Central memory CD8-positive, alpha-beta T cell (primary cell): ENCODE results near the gene PADI1.

Experiments used
- ATAC-seq: fragments of 150-1000 bp; cut with Tn5 transposase; replicated peaks from 2 replicates; pipeline ENCODE4 v1.10.0; 2022; ENCODE audit warnings: mild to moderate bottlenecking, moderate FRiP score, moderate number of reproducible peaks; ENCODE audit not compliant: poor library complexity, severe bottlenecking; ENCODE audit errors: extremely low read depth
- DNase-seq, 2 donors: peaks; one replicate each; pipeline ENCODE4 v3.0.0; 2021; ENCODE audit warnings: low spot score in 2 of 2
- H3K27ac Mint-ChIP-seq: one replicate; pipeline ENCODE4 v1.8.0; 2022; ENCODE audit warnings: low read depth, mild to moderate bottlenecking, moderate library complexity, mixed read lengths
- H3K27me3 Mint-ChIP-seq: one replicate; pipeline ENCODE4 v1.8.0; 2022; ENCODE audit warnings: mixed read lengths
- H3K36me3 Mint-ChIP-seq: one replicate; pipeline ENCODE4 v1.8.0; 2022; ENCODE audit warnings: mild to moderate bottlenecking, moderate library complexity, mixed read lengths; ENCODE audit not compliant: insufficient read depth
- H3K4me1 Mint-ChIP-seq: one replicate; pipeline ENCODE4 v1.8.0; 2022; ENCODE audit warnings: mixed read lengths
- H3K4me3 Mint-ChIP-seq: one replicate; pipeline ENCODE4 v1.8.0; 2022; ENCODE audit warnings: mild to moderate bottlenecking, moderate library complexity, mixed read lengths
- H3K9me3 Mint-ChIP-seq: one replicate; pipeline ENCODE4 v1.8.0; 2022; ENCODE audit warnings: mixed read lengths

PADI1 gene

DNA sequence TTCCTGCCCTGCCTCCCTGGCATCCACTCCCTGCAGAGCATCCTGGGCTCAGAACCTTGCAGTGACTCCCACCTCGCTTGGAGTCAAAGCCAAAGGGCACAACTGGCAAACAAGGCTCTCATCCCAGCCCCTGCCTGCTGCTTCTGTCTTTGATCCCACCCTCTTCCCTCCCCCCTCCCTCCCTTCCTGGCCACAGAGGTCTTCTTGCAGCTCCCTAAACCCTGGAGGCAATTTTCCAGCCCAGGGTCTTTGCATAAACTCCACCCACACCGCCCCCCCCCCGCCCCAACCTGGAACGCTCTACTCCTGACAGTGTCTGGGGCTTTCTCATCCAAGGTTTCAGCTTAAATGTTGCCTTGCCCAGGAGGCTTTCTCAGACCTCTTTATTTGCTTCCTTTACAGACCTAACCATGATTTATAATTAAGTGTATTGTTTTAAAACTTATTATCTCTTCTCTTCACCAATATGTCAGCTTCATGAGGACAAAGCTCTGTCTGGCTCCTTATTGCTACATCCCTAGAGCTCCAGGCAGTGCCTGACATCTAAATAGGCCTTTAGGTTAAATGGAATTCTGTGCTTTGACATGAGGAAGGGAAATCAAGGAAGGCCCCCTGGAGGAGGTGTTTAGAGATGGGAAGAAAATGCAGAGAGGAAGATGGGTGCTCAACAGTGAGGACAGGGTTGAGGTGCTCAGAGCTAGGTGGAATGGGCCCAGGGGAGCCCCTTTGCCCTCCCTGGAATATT lies 37.7 kb upstream of the PADI1 start:
- ATAC-seq = no peak
- no peak for DNase-seq
- H3K4me3 Mint-ChIP-seq = no peak overlapping the region
- H3K9me3 Mint-ChIP-seq = no peaks in the 10 kb centered on the region
- no peaks in the 10 kb centered on the region for H3K4me1 Mint-ChIP-seq
- no peaks in the 10 kb centered on the region for H3K36me3 Mint-ChIP-seq
- peaks cover 39% of the 10 kb centered on the region for H3K27me3 Mint-ChIP-seq
- H3K27ac Mint-ChIP-seq = no peak overlapping the region

DNA sequence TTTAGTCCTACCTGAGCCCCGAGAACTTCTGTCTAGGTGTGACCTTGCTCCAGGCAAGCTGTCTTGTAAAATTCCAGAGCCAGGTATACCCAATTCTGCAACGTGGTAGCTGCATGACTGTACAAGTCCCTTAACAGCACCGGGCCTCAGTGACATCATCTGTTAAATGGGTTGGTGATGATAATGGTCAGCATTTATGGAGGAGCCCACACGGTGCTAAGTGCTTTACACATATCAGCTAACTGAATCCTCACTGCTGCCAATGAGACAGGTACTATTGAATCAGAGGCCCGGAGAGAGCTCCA lies 37.2 kb upstream of the PADI1 start:
- no peak for ATAC-seq
- Mint-ChIP-seq H3K27ac (no peak overlapping the region), H3K27me3 (peaks cover 43% of the 10 kb centered on the region), H3K4me3 (no peak overlapping the region), H3K9me3 (no peaks in the 10 kb centered on the region), H3K4me1 (no peaks in the 10 kb centered on the region), H3K36me3 (no peaks in the 10 kb centered on the region)
- DNase-seq = no peak

DNA sequence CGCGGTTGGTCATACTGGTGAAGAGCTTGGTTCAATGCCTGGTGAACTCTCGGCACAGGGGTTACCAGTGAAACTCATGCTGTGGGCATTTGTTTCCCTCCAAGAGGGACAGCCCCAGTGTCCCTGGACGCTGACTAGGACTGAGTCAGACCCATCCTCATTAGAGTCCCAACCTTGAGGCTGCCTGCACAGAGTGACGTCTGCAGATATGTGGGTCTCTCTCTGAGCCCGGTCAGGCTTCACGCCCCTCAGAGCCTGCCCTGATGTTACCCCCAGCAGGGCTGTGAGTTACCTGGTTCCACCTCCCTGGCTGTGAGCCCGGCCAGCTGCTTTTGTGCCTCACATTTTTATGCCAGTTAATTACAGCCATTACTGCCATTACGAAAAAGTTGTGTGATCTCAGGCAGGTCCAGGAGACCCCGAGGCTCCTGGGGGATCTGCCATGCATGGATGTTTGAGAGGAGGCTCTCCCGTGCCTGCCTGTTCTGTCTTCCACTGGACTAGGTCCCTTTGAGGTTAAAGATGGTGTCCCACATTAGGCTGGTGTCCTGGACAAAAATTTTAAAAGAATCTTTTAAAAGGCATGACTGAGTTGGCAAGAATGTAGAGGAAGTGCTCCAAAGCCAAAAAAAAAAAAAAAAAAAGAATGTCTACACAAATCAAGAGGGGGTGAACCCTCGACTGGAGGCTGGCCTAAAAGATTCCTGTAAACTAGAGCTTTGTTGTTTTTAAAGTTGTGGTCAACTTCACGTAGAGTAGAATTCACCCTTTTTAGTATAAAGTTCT lies 36.6 kb upstream of the PADI1 start:
- ATAC-seq (no peak), DNase-seq (no peak)
- Mint-ChIP-seq H3K9me3 (no peaks in the 10 kb centered on the region), H3K36me3 (no peaks in the 10 kb centered on the region), H3K4me3 (no peak overlapping the region), H3K27me3 (peaks cover 46% of the 10 kb centered on the region), H3K27ac (no peak overlapping the region), H3K4me1 (no peaks in the 10 kb centered on the region)

DNA sequence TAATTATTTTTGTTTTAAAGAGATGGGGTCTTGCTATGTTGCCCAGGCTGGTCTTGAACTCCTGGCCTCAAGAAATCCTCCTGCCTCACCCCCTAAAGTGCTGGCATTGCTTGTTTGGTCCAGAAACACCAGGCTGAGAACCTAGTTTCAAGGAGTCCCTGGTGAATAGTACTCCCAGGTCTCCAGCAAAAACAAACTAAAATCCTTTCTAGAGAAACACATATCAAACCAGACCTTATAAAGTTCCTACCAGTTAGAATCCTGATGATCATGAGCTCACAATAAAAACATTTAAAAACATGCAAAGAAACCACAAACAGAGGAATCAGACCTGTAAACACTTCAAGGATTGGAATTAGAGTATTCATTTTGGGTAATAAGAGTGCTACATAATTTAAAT lies 34.4 kb upstream of the PADI1 start:
- H3K4me3 Mint-ChIP-seq = no peak overlapping the region
- no peak for ATAC-seq
- H3K9me3 Mint-ChIP-seq = no peaks in the 10 kb centered on the region
- H3K4me1 Mint-ChIP-seq = no peaks in the 10 kb centered on the region
- no peak overlapping the region for H3K27ac Mint-ChIP-seq
- H3K36me3 Mint-ChIP-seq = no peaks in the 10 kb centered on the region
- no peak for DNase-seq
- H3K27me3 Mint-ChIP-seq = peaks cover 50% of the 10 kb centered on the region

DNA sequence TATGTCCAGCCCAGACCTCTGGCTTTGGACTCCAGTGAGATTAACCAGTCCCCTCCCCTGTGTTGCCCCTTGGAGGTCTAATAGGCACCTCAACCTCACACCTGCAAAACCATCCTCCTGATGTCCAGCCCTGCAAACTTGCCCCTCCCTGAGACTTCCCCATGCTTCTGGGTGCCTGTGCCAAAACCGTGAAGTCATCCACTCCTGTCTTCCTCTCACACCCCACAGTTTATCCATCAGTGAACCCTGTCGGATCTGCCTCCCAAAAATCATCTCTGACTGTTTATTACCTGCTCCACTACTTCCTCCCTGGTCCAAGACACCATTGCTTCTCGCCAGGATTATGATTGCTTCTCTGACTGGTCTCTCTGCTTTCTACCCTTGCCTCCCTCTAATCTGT lies 31.7 kb upstream of the PADI1 start:
- Mint-ChIP-seq H3K36me3 (no peaks in the 10 kb centered on the region), H3K27me3 (peaks cover 64% of the 10 kb centered on the region), H3K4me3 (no peak overlapping the region), H3K9me3 (no peaks in the 10 kb centered on the region), H3K27ac (no peak overlapping the region), H3K4me1 (no peaks in the 10 kb centered on the region)
- ATAC-seq (no peak), DNase-seq (no peak)

DNA sequence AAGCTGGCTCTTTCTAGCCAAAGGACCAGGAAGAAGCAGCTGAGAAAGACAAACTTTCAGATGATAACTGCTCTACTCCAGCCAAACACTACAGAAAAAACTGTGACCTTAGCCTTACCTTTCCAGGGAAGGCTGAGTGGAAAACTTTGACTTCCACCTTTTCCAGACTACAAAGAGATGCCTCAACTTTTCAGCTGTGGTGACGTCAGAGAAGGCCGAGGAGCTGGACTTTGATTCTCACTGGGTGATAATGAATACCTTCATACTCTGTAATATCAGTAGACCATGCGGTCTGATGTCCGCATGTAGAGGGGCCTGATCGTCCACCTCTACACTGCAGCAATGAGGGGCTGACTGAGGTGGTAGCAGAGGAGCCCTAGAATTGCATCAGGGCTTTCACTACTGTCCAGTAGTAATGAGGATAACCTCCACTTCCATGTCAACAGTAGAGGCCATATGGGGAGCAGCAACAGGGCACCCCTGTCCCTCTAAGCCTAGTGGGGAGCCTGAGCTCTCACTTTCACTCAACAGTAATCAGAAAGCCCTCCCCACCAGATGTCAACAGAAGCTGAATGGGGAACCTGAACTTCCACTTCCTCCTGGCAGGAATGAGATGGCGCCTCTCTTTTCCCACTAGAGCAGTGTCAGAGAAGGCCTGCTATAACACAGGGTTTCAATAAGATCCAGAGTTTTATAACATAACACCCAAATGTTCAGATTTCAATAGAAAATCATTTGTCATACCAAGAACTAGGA lies 28.4 kb upstream of the PADI1 start:
- H3K9me3 Mint-ChIP-seq = no peaks in the 10 kb centered on the region
- H3K27ac Mint-ChIP-seq = no peak overlapping the region
- peaks cover 97% of the 10 kb centered on the region for H3K27me3 Mint-ChIP-seq
- H3K36me3 Mint-ChIP-seq = no peaks in the 10 kb centered on the region
- H3K4me3 Mint-ChIP-seq = no peak overlapping the region
- DNase-seq (no peak), ATAC-seq (no peak)
- no peaks in the 10 kb centered on the region for H3K4me1 Mint-ChIP-seq

DNA sequence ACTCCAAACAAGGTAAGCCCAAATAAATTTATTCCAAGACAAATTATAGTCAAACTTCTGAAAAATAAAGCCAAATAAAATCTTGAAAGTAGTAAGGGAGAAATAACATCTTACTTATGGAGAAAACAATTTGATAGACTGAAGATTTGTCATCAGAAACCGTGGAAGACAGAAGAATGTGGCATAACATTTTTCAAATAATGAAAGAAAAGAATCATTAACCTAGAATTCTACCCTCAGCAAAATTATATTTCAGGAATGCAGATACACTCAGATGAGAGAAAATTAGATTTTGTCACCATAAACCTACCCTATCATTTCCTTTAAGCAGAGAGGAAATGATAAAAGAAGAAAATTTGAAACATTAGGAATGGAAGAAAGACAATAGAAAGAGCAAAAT lies 27.3 kb upstream of the PADI1 start:
- no peak overlapping the region for H3K4me3 Mint-ChIP-seq
- peaks cover 94% of the 10 kb centered on the region for H3K27me3 Mint-ChIP-seq
- H3K4me1 Mint-ChIP-seq = no peaks in the 10 kb centered on the region
- no peak overlapping the region for H3K27ac Mint-ChIP-seq
- no peak for DNase-seq
- no peaks in the 10 kb centered on the region for H3K9me3 Mint-ChIP-seq
- peaks cover 2% of the 10 kb centered on the region for H3K36me3 Mint-ChIP-seq
- no peak for ATAC-seq

DNA sequence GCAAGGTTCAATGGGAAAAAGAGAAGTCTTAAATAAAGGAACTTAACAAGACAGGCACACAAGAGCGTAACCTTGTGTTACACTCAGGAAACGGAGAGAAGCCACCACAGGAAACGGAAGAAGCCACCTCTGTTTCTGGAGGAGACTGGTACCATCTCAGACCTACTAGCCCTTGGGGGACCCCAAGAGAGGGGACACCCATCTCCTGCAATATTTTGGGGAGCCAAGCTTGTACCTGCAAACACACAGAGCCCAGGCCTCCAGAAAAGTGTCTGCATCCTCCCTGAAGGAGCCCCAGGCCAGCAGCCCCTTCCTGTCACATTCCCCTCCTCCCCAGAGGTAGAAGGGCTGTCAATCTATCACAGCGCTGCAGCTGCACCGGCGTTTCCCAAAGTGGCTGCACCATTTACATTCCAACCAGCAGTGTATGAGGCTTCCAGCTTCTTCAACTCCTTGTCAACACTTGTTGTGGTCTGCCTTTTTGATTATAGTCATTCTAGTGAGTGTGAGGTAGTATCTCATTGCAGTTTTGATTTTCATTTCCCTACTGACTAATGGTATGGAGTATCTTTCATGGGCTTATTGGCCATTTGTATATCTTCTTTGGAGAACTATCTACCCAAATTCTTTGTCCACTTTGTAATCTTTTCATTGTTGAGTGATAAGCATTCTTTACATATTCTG lies 23.0 kb upstream of the PADI1 start:
- no peaks in the 10 kb centered on the region for H3K4me1 Mint-ChIP-seq
- ATAC-seq (no peak), DNase-seq (no peak)
- H3K4me3 Mint-ChIP-seq = no peak overlapping the region
- H3K27me3 Mint-ChIP-seq = peaks cover 62% of the 10 kb centered on the region
- peaks cover 2% of the 10 kb centered on the region for H3K36me3 Mint-ChIP-seq
- H3K27ac Mint-ChIP-seq = no peak overlapping the region
- H3K9me3 Mint-ChIP-seq = no peaks in the 10 kb centered on the region

DNA sequence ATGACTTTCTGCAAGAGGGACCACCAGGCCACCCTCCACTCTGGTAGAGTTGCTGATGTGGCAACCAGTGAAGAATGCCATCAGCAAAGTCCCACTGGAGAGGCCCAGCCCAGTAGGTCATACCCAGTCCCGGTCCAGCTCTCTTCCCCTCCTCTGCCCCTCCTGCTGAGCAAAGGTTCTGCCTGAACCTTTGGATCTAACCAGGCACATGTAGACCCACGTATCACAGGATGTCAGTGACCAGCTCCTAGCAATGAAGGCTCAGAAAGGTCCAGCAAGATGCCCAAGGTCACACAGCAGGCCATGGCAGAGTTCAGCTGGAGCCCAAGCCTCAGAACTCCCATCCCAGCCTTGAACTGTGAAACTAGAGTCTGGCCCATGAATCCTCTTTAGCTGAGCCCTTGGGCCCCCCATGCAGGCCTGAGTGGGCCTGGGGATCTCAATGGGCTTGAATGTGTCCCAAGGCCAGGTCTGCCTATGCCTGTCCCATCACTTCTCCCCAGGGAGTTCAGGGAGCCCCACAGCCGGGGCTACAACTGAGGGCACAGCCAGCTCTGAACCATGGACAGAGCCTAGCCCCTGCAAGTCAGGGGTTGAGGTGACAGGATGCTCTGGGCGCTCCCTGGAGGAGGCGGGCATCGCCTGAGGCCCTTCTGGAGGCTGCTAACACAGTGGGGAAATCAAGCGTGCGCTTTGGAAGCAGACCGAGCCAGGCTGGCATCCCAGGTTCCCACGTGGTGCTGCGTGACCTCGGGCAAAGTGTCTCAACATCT lies 21.4 kb upstream of the PADI1 start:
- peaks cover 45% of the 10 kb centered on the region for H3K27me3 Mint-ChIP-seq
- no peak overlapping the region for H3K27ac Mint-ChIP-seq
- H3K36me3 Mint-ChIP-seq = peaks cover 2% of the 10 kb centered on the region
- H3K4me1 Mint-ChIP-seq = no peaks in the 10 kb centered on the region
- H3K9me3 Mint-ChIP-seq = peaks cover 6% of the 10 kb centered on the region
- no peak for ATAC-seq
- no peak for DNase-seq
- H3K4me3 Mint-ChIP-seq = no peak overlapping the region

DNA sequence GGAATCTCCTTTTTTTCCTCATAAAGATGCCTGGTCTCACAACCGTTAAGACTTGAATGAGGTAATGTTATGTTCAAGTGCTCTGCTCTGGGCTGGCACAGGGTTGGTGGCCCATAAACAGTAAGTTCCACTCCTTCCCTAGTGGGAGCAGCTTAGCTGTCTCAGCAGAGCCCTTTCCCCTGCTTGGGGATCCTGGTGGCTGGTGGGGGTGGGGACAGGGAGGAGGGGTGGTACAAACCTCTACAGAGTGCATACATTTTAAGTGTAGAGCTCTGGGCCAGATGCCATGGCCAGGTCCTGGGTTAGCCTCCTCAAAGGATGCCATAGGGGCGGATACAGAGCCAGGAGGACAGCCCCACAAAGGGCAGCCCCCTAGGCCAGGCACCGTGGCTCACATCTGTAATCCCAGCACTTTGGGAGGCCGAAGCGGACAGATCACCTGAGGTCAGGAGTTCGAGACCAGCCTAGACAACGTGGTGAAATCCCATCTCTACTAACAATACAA lies 20.7 kb upstream of the PADI1 start:
- Mint-ChIP-seq H3K4me3 (no peak overlapping the region), H3K27ac (no peak overlapping the region), H3K36me3 (peaks cover 2% of the 10 kb centered on the region), H3K27me3 (peaks cover 39% of the 10 kb centered on the region), H3K4me1 (no peaks in the 10 kb centered on the region), H3K9me3 (peaks cover 6% of the 10 kb centered on the region)
- DNase-seq (no peak), ATAC-seq (no peak)

DNA sequence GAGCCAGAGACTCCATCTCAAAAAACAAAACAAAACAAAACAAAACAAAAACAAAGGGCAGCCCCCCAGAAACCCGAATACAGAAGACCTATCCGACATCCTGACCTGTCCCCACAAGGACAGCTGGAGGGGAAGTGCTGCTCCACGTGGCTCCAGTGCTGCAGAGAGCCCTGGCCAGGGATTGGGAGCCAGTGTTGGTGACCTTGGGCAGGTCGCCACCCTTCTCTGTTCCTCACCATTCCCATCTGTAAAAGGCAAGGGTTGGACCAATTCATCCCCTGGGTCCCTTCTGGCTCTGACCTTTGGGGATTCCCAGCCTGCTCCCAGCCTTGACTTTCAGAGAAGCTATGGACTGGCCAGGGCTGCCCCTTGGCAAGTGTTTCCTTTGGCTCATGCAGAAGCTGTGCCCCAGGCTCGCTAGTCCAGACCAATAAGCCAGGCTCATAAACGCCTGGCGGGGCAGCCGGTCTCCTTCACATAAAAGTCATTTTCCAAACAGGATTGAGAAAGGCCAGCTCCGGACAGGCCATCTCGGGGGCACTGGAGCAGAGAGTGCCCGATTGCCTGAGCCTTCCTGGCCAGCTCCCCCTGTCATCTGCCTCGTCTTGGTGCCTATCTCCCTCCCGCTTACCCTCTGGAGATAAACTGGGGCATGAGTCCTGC lies 20.0 kb upstream of the PADI1 start:
- ATAC-seq (no peak), DNase-seq (no peak)
- no peaks in the 10 kb centered on the region for H3K4me1 Mint-ChIP-seq
- peaks cover 2% of the 10 kb centered on the region for H3K36me3 Mint-ChIP-seq
- no peak overlapping the region for H3K4me3 Mint-ChIP-seq
- peaks cover 6% of the 10 kb centered on the region for H3K9me3 Mint-ChIP-seq
- no peak overlapping the region for H3K27ac Mint-ChIP-seq
- peaks cover 32% of the 10 kb centered on the region for H3K27me3 Mint-ChIP-seq
